GM10248 (cell line): ENCODE measurements around the gene CDH12.

ENCODE experiments used
- CTCF ChIA-PET: fragments of 300-600 bp; sonication (Branson Sonifier 250); formaldehyde crosslinking; extraction: SDS; loops from one replicate; lab custom pipeline; 2021; ENCODE audit warnings: antibody characterized with exemption; lab: Yijun Ruan, JAX
- POLR2A ChIA-PET: fragments of 350-650 bp; sonication (Branson Sonifier 250); formaldehyde crosslinking; extraction: SDS; loops from one replicate; lab custom pipeline; 2020; ENCODE audit warnings: antibody characterized with exemption; lab: Yijun Ruan, JAX
- DNase-seq: peaks from one replicate; pipeline ENCODE4 v3.0.0; 2012; ENCODE audit errors: extremely low spot score
- CTCF ChIP-seq: IDR thresholded peaks from 2 replicates; pipeline ENCODE4 v1.5.1; 2012; ENCODE audit warnings: mild to moderate bottlenecking, low read depth; ENCODE audit errors: extremely low read depth, missing control alignments, control extremely low read depth

CDH12 gene

DNA sequence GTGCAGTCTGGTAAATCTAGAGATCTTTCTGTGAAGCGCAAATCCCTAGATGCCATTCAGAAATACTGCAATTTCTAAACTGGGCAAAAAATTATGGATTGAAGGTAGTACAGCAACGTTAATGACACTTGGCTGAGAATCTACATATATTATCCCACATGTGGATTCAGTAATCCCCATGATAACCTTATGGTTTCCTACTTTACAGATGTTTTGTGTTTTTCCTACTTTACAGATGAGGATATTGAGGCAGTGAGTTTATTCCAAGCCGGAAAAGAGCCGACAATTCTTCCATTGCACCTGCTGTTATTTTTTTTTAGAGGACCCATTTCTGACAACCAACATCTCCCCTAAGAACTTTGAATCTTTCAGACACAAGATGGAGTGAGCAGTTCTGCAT is 796.5 kb downstream of the CDH12 start:
- no peak for TF ChIP-seq CTCF
- POLR2A ChIA-PET, result no interaction called here
- CTCF ChIA-PET, result no interaction called here
- DNase-seq, result no peak

DNA sequence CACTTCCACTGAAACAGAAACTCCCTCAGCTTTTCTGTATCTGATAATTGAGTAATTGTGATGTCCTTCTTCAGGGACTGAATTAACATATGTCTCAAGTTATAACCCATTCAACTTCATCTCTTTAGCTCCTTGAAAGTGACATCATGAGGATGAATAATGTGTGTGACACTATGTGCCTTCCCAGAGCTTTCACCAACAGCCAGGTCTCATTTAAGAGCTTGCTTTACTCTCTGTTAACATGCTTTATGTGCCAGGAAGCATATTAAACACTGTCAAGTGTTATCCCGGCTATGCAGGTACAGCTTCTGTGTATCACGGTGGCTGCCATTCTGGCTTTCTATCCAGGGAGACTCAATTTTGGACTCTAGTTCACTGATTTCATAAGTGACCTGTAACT is 799.9 kb downstream of the CDH12 start:
- DNase-seq, result no peak
- CTCF ChIA-PET, result no interaction called here
- TF ChIP-seq CTCF, result no peak
- POLR2A ChIA-PET, result no interaction called here

- POLR2A ChIA-PET, result no interaction called here
- CTCF ChIA-PET, result interaction anchor here (0.8 kb wide), 1 partner anchor 9 kb away, joined by 3 read pairs; no protein-coding TSS in a partner anchor
- TF ChIP-seq CTCF, result no peak
- DNase-seq, result no peak
Observed at GRCh38 chr5:22051881-22052280, 801.3 kb downstream of the CDH12 start.

DNA sequence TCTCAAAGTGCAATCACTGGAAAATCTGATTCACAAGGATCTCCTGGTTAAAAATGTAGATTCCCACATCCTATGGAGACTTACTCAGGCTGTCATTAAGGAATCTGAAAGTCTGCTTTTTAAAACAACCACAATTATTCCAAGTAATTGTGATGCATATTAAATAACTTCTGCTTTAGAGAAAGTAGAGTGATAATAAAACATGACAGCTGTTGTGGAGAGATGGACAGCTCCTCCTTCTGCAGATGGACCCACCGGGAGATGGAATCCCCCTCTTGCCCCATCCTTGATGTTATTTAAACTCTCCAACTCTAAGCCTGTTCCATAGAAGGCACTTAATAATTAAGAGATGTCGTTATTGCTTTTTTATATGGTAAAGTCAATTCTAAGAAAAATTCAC is 802.2 kb downstream of the CDH12 start:
- CTCF ChIA-PET, result interaction anchor here (0.8 kb wide), 1 partner anchor 10 kb away, joined by 3 read pairs; no protein-coding TSS in a partner anchor
- POLR2A ChIA-PET, result no interaction called here

DNA sequence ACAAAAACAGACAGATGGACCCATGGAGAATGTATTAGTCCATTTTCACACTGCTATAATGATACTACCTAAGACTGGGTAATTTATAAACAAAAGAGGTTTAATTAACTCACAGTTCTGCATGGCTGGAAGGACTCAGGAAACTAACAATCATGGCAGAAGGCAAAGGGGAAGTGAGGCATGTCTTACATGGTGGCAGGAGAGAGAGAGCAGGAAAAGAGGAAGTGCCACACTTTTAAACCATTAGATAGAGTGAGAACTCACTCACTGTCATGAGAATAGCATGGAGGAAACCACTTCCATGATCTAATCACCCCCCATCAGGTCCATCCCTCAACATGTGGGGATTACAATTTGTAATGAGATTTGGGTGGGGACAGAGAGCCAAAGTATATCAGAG is 808.9 kb downstream of the CDH12 start:
- DNase-seq, result no peak

More for the DNA sequence above, 802.2 kb downstream of the CDH12 start:
- no peak for DNase-seq
- no peak for TF ChIP-seq CTCF

DNA sequence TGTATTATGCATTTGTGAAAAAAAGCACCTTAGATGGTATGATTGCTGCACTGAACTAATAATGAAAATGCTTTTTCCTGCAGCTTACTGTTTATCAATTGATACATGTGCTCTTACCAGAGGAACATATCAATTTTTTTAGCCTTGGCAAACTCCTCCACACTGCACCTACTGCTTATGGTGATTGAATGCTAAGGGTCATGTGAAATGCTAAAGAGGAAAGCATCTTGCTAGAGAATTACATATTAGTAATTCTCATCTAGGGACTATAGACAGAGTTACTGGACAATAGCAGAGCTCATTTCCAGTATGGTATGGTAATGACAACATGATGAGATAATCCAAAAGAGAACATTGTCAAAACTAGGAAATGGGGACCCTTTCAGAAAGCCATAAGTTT is 817.1 kb downstream of the CDH12 start:
- POLR2A ChIA-PET, result no interaction called here
- CTCF ChIA-PET, result no interaction called here
- no peak for TF ChIP-seq CTCF
- DNase-seq, result no peak

More for the DNA sequence above, 808.9 kb downstream of the CDH12 start:
- CTCF ChIA-PET, result no interaction called here
- POLR2A ChIA-PET, result no interaction called here
- no peak for TF ChIP-seq CTCF

GRCh38 chr5:22033066-22033465 is 820.1 kb downstream of the CDH12 start:
- TF ChIP-seq CTCF, result no peak
- no peak for DNase-seq
- POLR2A ChIA-PET, result no interaction called here
- CTCF ChIA-PET, result no interaction called here
